ENCODE results near the gene SEC16A. TPM values are rescaled to one million over a fixed set of nuclear protein-coding genes. Genes with fewer than 3 reads are reported as not detected.

SEC16A gene
- total and polyA plus RNA-seq, 4 donors = 44.2 to 78.8 (median 46.7) TPM

DNA sequence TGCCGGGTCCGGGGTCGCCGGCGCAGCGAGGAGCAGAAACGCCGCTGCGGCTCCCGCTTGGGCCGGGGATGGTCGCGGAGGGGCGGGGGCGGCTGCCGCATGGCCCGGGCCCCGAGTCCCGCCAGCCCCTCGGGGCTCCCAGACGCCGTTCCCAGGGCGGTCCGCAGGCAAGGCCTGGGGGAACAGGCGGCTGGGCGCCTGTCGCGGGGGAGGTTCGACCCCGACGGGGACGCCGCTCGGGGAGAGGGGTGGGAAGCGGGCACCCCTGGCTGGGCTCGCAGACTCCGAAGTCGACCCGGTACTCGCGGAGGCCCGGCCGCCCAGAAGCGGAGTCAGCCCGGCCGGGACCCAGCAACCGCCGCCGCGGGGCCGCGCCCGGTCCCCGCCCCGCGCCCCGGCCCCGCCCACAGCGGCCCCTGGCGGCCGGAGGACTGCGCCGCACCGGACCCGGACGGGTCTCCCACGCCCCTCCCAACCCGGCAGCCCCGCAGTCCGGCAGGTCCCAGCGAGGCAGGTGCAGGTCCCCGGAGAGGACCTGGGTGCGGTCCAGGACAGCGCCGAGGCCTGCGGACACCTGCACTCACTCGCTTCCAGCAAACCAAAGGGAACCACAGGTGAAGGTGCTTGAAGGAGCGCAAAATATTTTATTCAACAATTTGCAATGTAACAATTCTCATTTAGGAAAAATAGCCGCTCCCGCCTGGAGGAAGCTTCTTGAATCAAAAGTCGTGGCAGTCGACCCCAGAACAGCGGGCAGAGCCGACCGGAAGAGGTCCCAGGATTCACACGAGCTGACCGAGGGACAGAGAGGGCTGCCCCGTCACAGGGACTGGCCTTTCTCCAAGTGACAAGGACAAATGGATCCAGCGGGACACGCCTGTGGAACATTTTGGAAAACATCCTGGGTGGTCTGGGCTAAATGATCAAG, 43.1 kb downstream of the SEC16A start, which contains the start of gene INPP5E:
INPP5E (minus strand) TSS at position 365 of the 928 bp plus-strand sequence. CDS start 426 bp downstream, outside the sequence.
- Histone ChIP-seq H3K27ac (ENCODE audit: low read depth in 1 of 2, low read length in 1 of 2) (peak within 1 kb of the TSS; percentile 55 to 78), H3K9ac (ENCODE audit: insufficient read depth in 1 of 2, low read length in 2 of 2) (peak within 1 kb of the TSS in 1 of 2 donors; percentile 55), H3K9me3 (ENCODE audit: control insufficient read depth in 4 of 4, insufficient read depth in 3 of 4, low read length in 3 of 4) (no peaks in the 10 kb centered on the region), H3K36me3 (ENCODE audit: control insufficient read depth in 4 of 4, insufficient read depth in 4 of 4, low read length in 4 of 4) (peaks cover 5 to 34% (median 21%) of the 10 kb centered on the region in 4 donors), H3K4me3 (peak within 1 kb of the TSS; percentile 78), H3K4me1 (ENCODE audit: control insufficient read depth in 5 of 5, insufficient read depth in 5 of 5, low read length in 5 of 5) (peaks cover 4 to 24% (median 11%) of the 10 kb centered on the region in 5 donors), H3K27me3 (ENCODE audit: control insufficient read depth in 3 of 3, insufficient read depth in 3 of 3, low read length in 2 of 3) (no peaks in the 10 kb centered on the region)
- DNase-seq (peak; percentile 68 to 83 (median 79)), ATAC-seq (ENCODE audit: insufficient read depth, low FRiP score) (peak; percentile 90)
- WGBS, 2 donors = 7 to 15% methylated on average over 49 to 90 of the region's 90 CpGs
- TF ChIP-seq, protein P1, sequence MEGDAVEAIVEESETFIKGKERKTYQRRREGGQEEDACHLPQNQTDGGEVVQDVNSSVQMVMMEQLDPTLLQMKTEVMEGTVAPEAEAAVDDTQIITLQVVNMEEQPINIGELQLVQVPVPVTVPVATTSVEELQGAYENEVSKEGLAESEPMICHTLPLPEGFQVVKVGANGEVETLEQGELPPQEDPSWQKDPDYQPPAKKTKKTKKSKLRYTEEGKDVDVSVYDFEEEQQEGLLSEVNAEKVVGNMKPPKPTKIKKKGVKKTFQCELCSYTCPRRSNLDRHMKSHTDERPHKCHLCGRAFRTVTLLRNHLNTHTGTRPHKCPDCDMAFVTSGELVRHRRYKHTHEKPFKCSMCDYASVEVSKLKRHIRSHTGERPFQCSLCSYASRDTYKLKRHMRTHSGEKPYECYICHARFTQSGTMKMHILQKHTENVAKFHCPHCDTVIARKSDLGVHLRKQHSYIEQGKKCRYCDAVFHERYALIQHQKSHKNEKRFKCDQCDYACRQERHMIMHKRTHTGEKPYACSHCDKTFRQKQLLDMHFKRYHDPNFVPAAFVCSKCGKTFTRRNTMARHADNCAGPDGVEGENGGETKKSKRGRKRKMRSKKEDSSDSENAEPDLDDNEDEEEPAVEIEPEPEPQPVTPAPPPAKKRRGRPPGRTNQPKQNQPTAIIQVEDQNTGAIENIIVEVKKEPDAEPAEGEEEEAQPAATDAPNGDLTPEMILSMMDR (IDR thresholded peaks at IDR 0.05; ENCODE audit: control extremely low read depth, extremely low read depth) = no peak

DNA sequence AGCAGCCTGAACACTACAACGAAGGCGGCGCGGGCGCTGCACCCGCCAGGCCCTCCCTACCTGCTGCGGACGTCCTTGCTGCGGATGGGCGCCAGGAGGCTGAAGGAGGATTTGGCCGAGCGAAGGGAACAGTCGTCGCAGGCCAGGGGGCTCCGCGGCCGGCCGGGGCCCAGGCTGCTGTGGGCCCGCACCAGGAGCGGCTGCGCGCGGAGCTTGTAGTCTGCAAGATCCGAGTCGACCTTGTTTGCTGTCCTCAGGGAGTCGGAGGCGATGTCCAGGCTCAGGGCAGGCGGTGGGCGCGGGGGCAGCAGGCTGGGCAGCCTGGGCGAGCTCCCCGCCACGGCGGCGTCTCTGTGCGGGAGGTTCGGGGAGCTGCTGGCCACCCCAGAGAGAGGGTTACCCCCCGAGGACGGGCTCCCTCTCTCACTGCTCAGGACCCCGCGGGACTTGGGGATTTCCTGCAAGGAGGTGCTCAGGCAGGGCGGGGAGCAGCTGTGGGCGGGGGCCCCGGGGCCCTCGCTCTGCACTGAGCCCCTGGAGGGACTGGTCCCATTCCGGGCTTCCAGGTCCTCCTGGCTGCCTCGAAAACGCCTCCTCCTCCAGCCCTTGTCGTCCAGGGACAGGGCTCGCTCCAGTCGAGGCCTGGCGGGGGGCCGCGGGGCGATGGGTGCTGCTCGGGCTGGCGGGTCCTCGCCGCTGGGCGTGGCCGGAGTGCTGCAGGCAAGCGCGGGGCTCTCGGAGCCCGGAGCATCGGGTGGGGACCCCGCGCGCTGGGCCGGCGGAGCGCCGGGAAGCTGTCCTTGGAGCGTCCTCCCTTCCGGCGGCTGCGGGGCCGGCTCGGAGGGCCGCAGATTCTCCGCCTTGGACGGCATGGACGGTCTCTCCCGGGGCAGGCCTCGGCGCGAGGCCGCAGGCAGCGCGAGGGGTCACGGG, 44.0 kb downstream of the SEC16A start:
- H3K9ac ChIP-seq (ENCODE audit: insufficient read depth in 1 of 2, low read length in 2 of 2) = peak overlapping the region; percentile 47 to 55
- H3K4me3 ChIP-seq = peak overlapping the region; percentile 78
- 1 to 2% methylated on average over 72 to 91 of the region's 91 CpGs for WGBS, 2 donors
- peak; percentile 9 for ATAC-seq (ENCODE audit: insufficient read depth, low FRiP score)
- peaks cover 4 to 24% (median 11%) of the 10 kb centered on the region in 5 donors for H3K4me1 ChIP-seq (ENCODE audit: control insufficient read depth in 5 of 5, insufficient read depth in 5 of 5, low read length in 5 of 5)
- TF ChIP-seq, protein P1 (IDR thresholded peaks at IDR 0.05; ENCODE audit: control extremely low read depth, extremely low read depth) = no peak
- H3K27ac ChIP-seq (ENCODE audit: low read depth in 1 of 2, low read length in 1 of 2) = peak overlapping the region; percentile 55 to 78
- peaks cover 5 to 35% (median 19%) of the 10 kb centered on the region in 4 donors for H3K36me3 ChIP-seq (ENCODE audit: control insufficient read depth in 4 of 4, insufficient read depth in 4 of 4, low read length in 4 of 4)
- DNase-seq = peak; percentile 11 to 41 (median 13)
- no peaks in the 10 kb centered on the region for H3K27me3 ChIP-seq (ENCODE audit: control insufficient read depth in 3 of 3, insufficient read depth in 3 of 3, low read length in 2 of 3)
- no peaks in the 10 kb centered on the region for H3K9me3 ChIP-seq (ENCODE audit: control insufficient read depth in 4 of 4, insufficient read depth in 3 of 4, low read length in 3 of 4)

DNA sequence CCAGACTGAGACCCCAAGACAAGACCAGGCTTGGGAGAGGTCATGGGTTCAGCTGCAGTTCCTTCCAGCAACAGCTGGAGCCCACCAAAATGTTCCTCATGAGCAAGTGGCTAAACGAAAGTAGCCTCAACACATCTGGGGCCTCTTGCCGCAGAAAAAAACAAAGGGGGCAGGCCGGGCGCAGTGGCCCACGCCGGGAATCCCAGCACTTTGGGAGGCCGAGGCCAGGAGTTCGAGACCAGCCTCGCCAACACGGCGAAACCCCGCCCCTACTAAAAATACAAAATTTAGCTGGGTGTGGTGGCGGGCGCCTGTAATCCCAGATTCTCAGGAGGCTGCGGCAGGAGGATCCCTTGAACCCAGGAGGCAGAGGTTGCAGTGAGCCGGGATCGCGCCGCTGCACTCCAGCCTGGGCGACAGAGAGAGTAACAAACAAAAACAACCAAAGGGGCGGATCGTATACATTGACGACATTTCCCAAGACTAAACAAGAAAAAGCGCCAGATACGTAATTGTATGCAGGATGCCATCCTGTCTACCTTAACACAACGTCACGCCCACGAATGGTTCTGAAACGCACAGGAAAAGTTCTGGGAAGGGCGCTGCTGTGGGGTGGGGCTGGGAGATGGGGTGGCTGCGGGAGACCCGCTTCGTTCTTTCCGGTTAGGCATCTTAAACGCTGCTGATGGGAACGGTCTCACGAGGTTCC, 44.8 kb downstream of the SEC16A start:
- peak overlapping the region in 1 of 2 donors; percentile 30 for H3K27ac ChIP-seq (ENCODE audit: low read depth in 1 of 2, low read length in 1 of 2)
- DNase-seq (peak in 2 of 3 donors; percentile 18 to 31), ATAC-seq (ENCODE audit: insufficient read depth, low FRiP score) (no peak)
- TF ChIP-seq, protein P1 (IDR thresholded peaks at IDR 0.05; ENCODE audit: control extremely low read depth, extremely low read depth) = no peak
- H3K9ac ChIP-seq (ENCODE audit: insufficient read depth in 1 of 2, low read length in 2 of 2) = peak overlapping the region in 1 of 2 donors; percentile 47
- H3K4me1 ChIP-seq (ENCODE audit: control insufficient read depth in 5 of 5, insufficient read depth in 5 of 5, low read length in 5 of 5) = peaks cover 4 to 24% (median 11%) of the 10 kb centered on the region in 5 donors
- 48 to 56% methylated on average over 37 of the region's 37 CpGs for WGBS, 2 donors
- peaks cover under 1 to 31% (median 19%) of the 10 kb centered on the region in 4 donors for H3K36me3 ChIP-seq (ENCODE audit: control insufficient read depth in 4 of 4, insufficient read depth in 4 of 4, low read length in 4 of 4)
- H3K9me3 ChIP-seq (ENCODE audit: control insufficient read depth in 4 of 4, insufficient read depth in 3 of 4, low read length in 3 of 4) = no peaks in the 10 kb centered on the region
- H3K27me3 ChIP-seq (ENCODE audit: control insufficient read depth in 3 of 3, insufficient read depth in 3 of 3, low read length in 2 of 3) = no peaks in the 10 kb centered on the region
- peak overlapping the region; percentile 78 for H3K4me3 ChIP-seq

Data from lung (tissue), 12 donors.